ENCODE results near the gene MTA3. TPM values are rescaled to one million over a fixed set of nuclear protein-coding genes. Genes with fewer than 3 reads are reported as not detected.
"Not testable (repeated sequence)": the region's sequence is repeated elsewhere in the genome, so short reads cannot be mapped to it uniquely, and the experiment has no call there.

The MTA3 gene
- total RNA-seq, 1 donor from 2014 or later: 117 TPM

- no peaks in the 10 kb centered on the region for H3K27me3 ChIP-seq
- H3K9ac ChIP-seq: no peak overlapping the region
- H3K4me2 ChIP-seq: no peak overlapping the region
- peaks cover 2% of the 10 kb centered on the region for H4K20me1 ChIP-seq (ENCODE audit: low read depth)
- no peaks in the 10 kb centered on the region for H3K4me1 ChIP-seq
- peaks cover 2% of the 10 kb centered on the region for H3K4me1 Mint-ChIP-seq
- peaks cover 75% of the 10 kb centered on the region for H3K79me2 ChIP-seq (ENCODE audit: low read depth)
- H3K36me3 ChIP-seq: peaks cover 9% of the 10 kb centered on the region
- H3K4me3 ChIP-seq: no peak overlapping the region
- TF ChIP-seq EZH2 (IDR thresholded peaks at IDR 0.05) (no peak), CTCF (IDR thresholded peaks at IDR 0.05) (no peak), EZH2phosphoT487 (IDR thresholded peaks at IDR 0.05) (no peak)
- peaks cover 30% of the 10 kb centered on the region for H3F3A ChIP-seq (ENCODE audit: low read depth)
- H3K27ac ChIP-seq: peak overlapping the region; percentile 1
- H3K4me3 Mint-ChIP-seq: no peak overlapping the region
- no peak overlapping the region for H3K27ac Mint-ChIP-seq
- H3K36me3 Mint-ChIP-seq: peaks cover 31% of the 10 kb centered on the region
- peaks cover 7% of the 10 kb centered on the region for H3K9me3 Mint-ChIP-seq
- no peak for DNase-seq (ENCODE audit: low spot score)
- no peak overlapping the region for H2AFZ ChIP-seq (replicated peaks)
- no peaks in the 10 kb centered on the region for H3K27me3 Mint-ChIP-seq (ENCODE audit: insufficient read depth, low read depth)
- no peaks in the 10 kb centered on the region for H3K9me3 ChIP-seq (ENCODE audit: low read depth)
These were observed 49.7 kb downstream of the MTA3 start for GRCh38 chr2:42618116-42618515.

- H3K9ac ChIP-seq: no peak overlapping the region
- H3K36me3 ChIP-seq: peaks cover 9% of the 10 kb centered on the region
- no peaks in the 10 kb centered on the region for H3K4me1 ChIP-seq
- no peak overlapping the region for H2AFZ ChIP-seq (replicated peaks)
- peaks cover 9% of the 10 kb centered on the region for H3K9me3 Mint-ChIP-seq
- H3K4me1 Mint-ChIP-seq: no peaks in the 10 kb centered on the region
- H3K9me3 ChIP-seq (ENCODE audit: low read depth): no peaks in the 10 kb centered on the region
- DNase-seq (ENCODE audit: low spot score): no peak
- H3K4me3 Mint-ChIP-seq: no peak overlapping the region
- H3K27me3 Mint-ChIP-seq (ENCODE audit: insufficient read depth, low read depth): no peaks in the 10 kb centered on the region
- H3F3A ChIP-seq (ENCODE audit: low read depth): peaks cover 26% of the 10 kb centered on the region
- H3K36me3 Mint-ChIP-seq: peaks cover 33% of the 10 kb centered on the region
- H3K27ac Mint-ChIP-seq: no peak overlapping the region
- no peak overlapping the region for H3K27ac ChIP-seq
- H3K4me3 ChIP-seq: no peak overlapping the region
- TF ChIP-seq CTCF (IDR thresholded peaks at IDR 0.05) (no peak), EZH2 (IDR thresholded peaks at IDR 0.05) (no peak), EZH2phosphoT487 (IDR thresholded peaks at IDR 0.05) (no peak)
- peaks cover 76% of the 10 kb centered on the region for H3K79me2 ChIP-seq (ENCODE audit: low read depth)
- no peak overlapping the region for H3K4me2 ChIP-seq
- no peaks in the 10 kb centered on the region for H3K27me3 ChIP-seq
- H4K20me1 ChIP-seq (ENCODE audit: low read depth): no peaks in the 10 kb centered on the region
These were observed 50.5 kb downstream of the MTA3 start for GRCh38 chr2:42618972-42619371.

GRCh38 chr2:42621626-42622025 is 53.2 kb downstream of the MTA3 start:
- not testable (repeated sequence) for H3K4me3 Mint-ChIP-seq; H2AFZ ChIP-seq (replicated peaks); H3K4me2 ChIP-seq; H3K27ac ChIP-seq; H3K27me3 ChIP-seq; H3K9ac ChIP-seq; H3K27ac Mint-ChIP-seq; DNase-seq (ENCODE audit: low spot score); H3K4me1 Mint-ChIP-seq; H3K9me3 Mint-ChIP-seq; H3K4me1 ChIP-seq; H3K9me3 ChIP-seq (ENCODE audit: low read depth); H4K20me1 ChIP-seq (ENCODE audit: low read depth); H3K4me3 ChIP-seq; H3K27me3 Mint-ChIP-seq (ENCODE audit: insufficient read depth, low read depth)
- H3K36me3 Mint-ChIP-seq: peaks cover 39% of the 10 kb centered on the region
- Histone ChIP-seq H3K79me2 (ENCODE audit: low read depth) (peaks cover 71% of the 10 kb centered on the region), H3F3A (ENCODE audit: low read depth) (peaks cover 26% of the 10 kb centered on the region), H3K36me3 (peaks cover 14% of the 10 kb centered on the region)

- Histone ChIP-seq H3K36me3 (peaks cover 14% of the 10 kb centered on the region), H3K79me2 (ENCODE audit: low read depth) (peaks cover 71% of the 10 kb centered on the region), H3K9ac (no peak overlapping the region), H3K4me2 (no peak overlapping the region), H3K4me3 (no peak overlapping the region), H3F3A (ENCODE audit: low read depth) (peaks cover 26% of the 10 kb centered on the region), H2AFZ (replicated peaks) (no peak overlapping the region), H3K27ac (no peak overlapping the region), H3K4me1 (no peaks in the 10 kb centered on the region), H3K27me3 (no peaks in the 10 kb centered on the region), H4K20me1 (ENCODE audit: low read depth) (no peaks in the 10 kb centered on the region), H3K9me3 (ENCODE audit: low read depth) (no peaks in the 10 kb centered on the region)
- peaks cover 9% of the 10 kb centered on the region for H3K9me3 Mint-ChIP-seq
- no peak overlapping the region for H3K27ac Mint-ChIP-seq
- no peak overlapping the region for H3K4me3 Mint-ChIP-seq
- no peak for DNase-seq (ENCODE audit: low spot score)
- TF ChIP-seq CTCF (IDR thresholded peaks at IDR 0.05) (no peak), EZH2phosphoT487 (IDR thresholded peaks at IDR 0.05) (no peak), EZH2 (IDR thresholded peaks at IDR 0.05) (no peak)
- H3K4me1 Mint-ChIP-seq: no peaks in the 10 kb centered on the region
- H3K36me3 Mint-ChIP-seq: peaks cover 41% of the 10 kb centered on the region
- H3K27me3 Mint-ChIP-seq (ENCODE audit: insufficient read depth, low read depth): peaks cover 2% of the 10 kb centered on the region
These were observed 54.7 kb downstream of the MTA3 start for GRCh38 chr2:42622943-42623676.
